Fibroblast of lung (primary cell): ENCODE measurements around the gene AKAP13.

ENCODE experiments used
- CTCF ChIP-seq, 2 donors: IDR thresholded peaks in 1 of 2; conservative IDR thresholded peaks in 1 of 2; 1 replicate in 1 of 2; 2 replicates in 1 of 2; pipeline ENCODE4 v1.5.1; 2011 to 2012; ENCODE audit warnings: low read length in 2 of 2, control low read depth in 1 of 2, inconsistent platforms in 1 of 2, low read depth in 1 of 2, mild to moderate bottlenecking in 1 of 2
- EZH2 ChIP-seq: IDR thresholded peaks from 2 replicates; pipeline ENCODE4 v1.5.1; 2012; ENCODE audit warnings: low read length, control low read depth, mild to moderate bottlenecking; ENCODE audit errors: missing control alignments

- TF ChIP-seq CTCF (conservative IDR thresholded peaks at IDR 0.05 in 1 of 2, IDR thresholded peaks at IDR 0.05 in 1 of 2; ENCODE audit: low read depth in 1 of 2, low read length in 2 of 2) (no peak), EZH2 (no peak)
Measured at GRCh38 chr15:85453144-85453872, 72.9 kb downstream of the AKAP13 start.
